T-helper 2 cell treated with Interferon-gamma antibody and Interleukin-4, amounts not matched to agents 100 ng/mL and 5 ng/mL, for 36 hours (primary cell): Measurements from ENCODE around the gene MDFI. TPM values are rescaled to one million over a fixed set of nuclear protein-coding genes. Genes with fewer than 3 reads are reported as not detected.
"Not testable (repeated sequence)": the region's sequence is repeated elsewhere in the genome, so short reads cannot be mapped to it uniquely, and the experiment has no call there.

Experiments
- intact Hi-C: fragments of 100-400 bp; cut with micrococcal nuclease; formaldehyde crosslinking; loops from one replicate; pipeline ENCODE4 v1.15.1; 2023
- total RNA-seq: library from RNA; stranded (reverse); gene quantifications from 2 replicates; pipeline ENCODE4 v1.2.3, GENCODE V29; 2022

Gene MDFI
- total RNA-seq, 1 donor from 2014 or later = not detected

DNA sequence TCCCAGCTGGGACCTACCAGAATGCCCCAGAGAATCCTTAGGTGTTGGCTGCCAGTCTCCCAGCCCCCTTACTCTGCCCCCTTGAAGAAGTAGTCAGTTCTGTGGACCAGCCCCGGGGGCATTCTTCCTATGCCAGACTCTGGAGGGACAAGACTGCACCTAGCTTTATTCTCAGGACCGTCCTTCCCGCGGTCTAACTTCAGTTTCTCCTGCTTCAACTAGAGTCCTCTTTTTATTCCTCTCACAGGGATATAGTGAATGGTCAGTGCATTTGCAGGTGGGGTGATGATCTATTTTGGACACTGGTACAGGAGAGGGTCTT is 35.9 kb upstream of the MDFI start:
- intact Hi-C loops = no loop called here

- intact Hi-C loops = loop anchor here (1.0 kb wide), 2 partner anchors 80 to 173 kb away; no protein-coding TSS in a partner anchor
These were observed 35.2 kb upstream of the MDFI start for GRCh38 chr6:41602864-41603608.

DNA sequence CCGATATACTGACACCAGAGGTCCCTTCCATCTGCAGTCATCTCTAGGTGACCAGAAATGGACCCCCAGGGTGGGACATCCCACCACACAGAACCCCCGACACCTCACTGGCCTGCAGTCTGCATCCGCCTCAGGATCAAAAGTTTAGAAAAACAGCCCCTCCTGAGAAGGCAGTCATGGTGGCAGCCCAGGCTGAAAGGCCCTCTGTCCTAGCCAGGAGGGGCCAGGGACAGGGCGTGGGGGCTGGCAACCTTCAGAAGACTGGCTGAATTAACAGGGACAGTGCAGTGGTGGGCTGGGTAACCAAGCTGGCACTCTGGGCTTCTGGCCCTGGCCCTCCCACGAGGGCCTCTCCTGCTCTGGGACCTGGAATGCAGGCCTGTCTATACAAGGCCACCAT is 34.3 kb upstream of the MDFI start:
- intact Hi-C loops = no loop called here

DNA sequence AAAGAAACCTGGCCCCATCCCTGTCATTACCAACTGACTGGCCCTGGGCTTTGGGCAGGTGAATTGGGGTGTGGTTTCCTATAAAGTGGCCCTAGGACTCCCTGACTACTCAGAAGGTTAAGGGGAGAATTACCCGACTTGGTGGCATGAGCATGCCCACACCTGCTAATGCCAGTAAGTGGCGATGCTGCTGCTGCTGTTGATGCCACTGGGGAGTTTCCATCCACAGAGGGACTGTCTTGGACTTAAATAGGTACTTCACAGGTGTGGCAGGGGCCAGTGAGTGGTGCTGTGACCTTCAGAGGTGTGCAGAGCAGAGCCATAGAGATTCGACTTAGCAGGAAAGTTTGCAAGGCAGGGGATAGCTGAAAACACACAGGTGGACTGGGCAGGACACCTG is 32.6 kb upstream of the MDFI start:
- intact Hi-C loops = no loop called here

DNA sequence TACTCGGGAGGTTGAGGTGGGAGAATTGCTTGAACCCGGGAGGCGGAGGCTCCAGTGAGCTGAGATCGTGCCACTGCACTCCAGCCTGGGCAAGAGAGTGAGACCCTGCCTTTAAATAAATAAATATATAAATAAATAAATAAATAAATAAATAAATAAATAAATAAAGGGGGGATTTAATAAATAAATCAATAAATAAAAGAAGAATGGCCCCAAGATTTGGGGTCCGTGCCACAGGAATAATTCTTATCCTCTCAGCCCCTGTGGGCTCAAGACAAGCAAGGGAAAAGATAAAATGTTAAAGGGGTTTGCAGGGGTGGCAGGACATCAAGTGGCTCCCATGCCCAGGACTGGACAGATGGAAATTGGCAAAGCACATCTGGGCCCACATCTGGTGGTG is 31.2 kb upstream of the MDFI start:
- intact Hi-C loops = no loop called here

DNA sequence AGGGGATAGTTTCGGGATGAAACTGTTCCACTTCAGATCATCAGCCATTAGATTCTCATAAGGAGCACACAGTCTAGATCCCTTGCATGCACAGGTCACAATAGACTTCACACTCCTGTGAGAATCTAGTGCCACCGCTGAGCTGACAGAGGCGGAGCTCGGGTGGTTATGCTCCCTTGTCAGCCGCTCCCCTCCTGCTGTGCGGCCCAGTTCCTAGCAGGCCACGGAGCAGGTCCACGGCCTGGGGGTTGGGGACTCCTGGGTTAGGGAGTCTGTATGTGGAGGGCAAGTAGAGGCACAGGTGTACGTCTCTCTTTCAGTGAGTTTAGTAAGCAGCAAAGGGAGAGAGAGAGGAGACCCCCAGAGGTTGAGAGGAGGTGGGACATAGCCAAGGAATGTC is 30.5 kb upstream of the MDFI start:
- intact Hi-C loops = no loop called here

- intact Hi-C loops = no loop called here
These were observed 29.7 kb upstream of the MDFI start for GRCh38 chr6:41608443-41609151.

DNA sequence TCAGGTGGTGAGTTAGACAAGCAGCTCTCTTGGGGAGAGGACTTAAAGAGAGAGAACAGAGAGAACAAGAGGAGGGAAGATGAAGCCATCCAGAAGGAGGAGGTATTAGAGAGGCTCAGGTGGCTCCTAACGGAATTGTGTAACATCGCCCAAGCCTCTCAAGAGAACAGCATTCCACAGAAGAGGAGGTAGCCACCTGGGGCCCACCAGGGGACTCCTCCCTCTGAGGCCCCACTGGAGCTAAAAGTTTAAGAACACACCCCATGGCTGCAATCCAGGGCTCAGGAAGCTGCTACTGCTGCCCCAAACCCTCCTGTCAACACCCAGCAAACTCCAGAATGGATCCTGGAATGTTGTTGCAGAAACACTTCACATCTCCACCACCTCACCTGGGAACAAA is 23.6 kb upstream of the MDFI start:
- intact Hi-C loops = no loop called here

DNA sequence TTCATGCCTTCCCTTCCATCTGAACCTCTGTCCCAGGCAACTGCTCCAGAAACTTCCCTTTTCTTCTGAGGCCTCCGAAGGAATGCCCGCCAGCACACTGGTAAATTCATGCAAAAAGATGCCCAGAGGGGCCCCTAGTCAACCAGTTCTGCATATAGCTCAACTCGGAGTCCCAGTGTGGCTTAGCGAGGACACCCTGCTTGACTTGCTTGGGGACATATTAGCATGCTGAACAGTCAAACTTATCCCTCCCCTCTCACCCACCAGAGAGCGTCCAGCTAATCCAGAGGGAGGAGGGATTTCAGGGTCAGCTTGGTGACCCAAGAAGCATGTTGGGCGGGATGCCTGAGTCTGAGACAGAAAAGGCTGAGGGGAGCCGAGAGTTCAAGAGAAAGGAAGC is 23.0 kb upstream of the MDFI start:
- intact Hi-C loops = no loop called here

- intact Hi-C loops = no loop called here
These were observed 19.7 kb upstream of the MDFI start for GRCh38 chr6:41618598-41618997.

DNA sequence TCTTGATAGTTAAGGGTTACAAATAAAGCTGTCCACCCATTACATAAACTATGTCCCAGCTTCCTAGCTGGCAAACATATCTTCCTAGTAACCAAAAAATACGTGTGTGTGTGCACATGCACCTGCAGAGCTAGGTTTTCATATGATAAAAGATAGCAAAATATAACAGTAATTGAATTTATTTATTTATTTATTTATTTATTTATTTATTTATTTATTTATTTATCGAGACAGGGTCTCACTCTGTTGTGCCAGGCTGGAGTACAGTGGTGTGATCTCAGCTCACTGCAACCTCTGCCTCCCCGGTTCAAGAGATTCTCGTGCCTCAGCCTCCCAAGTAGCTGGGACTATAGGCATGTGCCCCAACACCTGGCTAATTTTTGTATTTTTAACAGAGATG is 19.1 kb upstream of the MDFI start:
- intact Hi-C loops = not testable (repeated sequence)

DNA sequence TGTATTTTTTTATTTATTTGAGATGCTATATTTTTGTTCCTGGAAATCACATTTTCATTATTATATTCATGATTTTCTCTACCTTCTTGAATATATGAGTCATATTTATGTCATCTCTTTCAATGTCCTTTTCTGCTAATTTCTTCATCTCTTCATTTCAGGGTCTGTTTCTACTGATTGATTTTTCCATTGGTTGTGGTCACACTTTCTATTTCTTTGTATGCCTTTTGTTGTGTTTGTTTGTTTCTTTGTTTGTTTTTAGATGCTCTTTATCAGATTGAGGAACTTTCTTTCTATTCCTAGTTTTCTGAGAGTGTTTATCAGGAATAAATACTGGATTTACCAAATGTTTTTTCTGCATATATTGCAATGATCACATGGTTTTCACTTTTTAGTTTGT is 16.9 kb upstream of the MDFI start:
- intact Hi-C loops = loop anchor here (10.0 kb wide), 1 partner anchor 1133 kb away; no protein-coding TSS in a partner anchor

- intact Hi-C loops = loop anchor here (10.0 kb wide), 1 partner anchor 1133 kb away; no protein-coding TSS in a partner anchor
These were observed 16.5 kb upstream of the MDFI start for GRCh38 chr6:41621802-41622201.

DNA sequence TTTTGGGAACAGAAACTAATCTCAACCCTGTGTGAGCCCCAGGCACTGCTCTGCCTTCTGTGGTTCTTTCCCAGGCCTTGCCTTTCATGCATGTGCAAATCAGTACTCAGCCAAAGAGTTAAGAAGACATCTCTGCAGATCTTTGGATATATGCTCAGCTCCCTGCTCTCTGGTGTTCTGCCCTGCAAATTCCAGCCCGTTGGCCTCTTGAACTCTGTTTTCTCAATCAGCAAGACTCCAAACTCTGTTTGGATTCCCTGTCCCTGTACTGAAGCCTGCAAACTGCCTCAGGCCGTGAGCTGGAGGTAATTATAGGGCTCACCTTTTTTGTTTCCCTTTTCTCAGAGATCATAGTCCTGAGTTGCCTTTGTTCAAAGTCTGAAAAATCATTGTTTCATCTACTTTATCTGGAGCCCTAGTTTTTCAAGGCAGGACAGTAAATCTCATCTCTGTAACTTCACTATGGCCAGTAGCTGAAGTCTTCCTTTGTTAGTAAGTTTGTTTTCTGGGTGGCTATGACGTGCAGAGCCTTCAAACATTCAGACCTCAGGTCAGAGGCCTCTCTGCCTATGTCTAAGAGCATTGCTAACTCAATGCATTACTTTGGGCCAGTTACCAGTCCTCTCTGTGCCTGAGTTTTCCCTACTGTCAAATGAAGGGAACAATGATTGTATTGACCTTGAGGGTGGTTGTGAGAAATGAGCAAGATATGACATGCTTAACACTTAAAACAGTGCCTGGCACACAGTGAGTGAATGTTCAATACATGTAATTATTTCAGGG is 15.9 kb upstream of the MDFI start:
- intact Hi-C loops = loop anchor here (10.0 kb wide), 1 partner anchor 1132 kb away; no protein-coding TSS in a partner anchor

GRCh38 chr6:41623330-41623729 is 14.9 kb upstream of the MDFI start:
- intact Hi-C loops = loop anchor here (10.0 kb wide), 1 partner anchor 1131 kb away; no protein-coding TSS in a partner anchor

DNA sequence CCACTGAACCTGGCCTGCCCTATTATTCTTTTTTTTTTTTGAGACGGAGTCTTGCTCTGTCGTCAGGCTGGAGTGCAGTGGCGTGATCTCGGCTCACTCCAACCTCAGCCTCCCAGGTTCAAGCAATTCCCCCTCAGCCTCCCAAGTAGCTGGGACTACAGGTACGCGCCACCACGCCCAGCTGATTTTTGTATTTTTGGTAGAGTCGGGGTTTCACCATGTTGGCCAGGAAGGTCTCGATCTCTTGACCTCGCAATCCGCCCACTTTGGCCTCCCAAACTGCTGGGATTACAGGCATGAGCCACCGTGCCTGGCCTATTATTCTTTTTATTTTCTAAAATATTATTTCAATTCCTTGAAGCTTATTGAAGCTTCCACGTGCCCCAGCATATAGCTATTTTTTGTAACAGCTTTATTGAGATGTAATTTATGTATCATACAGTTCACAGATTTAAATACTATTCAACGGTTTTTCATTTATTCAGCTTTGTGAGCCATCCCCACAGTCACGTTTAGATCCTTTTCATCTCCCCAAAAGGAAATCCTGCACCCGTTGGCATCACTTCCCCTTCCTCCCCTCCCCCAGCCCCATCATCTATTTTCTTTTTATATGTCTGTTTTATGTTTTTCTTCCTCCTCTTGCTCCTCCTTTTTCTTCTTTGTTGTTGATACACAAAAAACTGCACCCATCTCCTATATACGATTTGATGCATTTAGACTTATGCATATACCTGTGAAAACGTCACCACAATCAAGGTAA is 13.5 kb upstream of the MDFI start:
- intact Hi-C loops = loop anchor here (10.0 kb wide), 1 partner anchor 1130 kb away; no protein-coding TSS in a partner anchor

DNA sequence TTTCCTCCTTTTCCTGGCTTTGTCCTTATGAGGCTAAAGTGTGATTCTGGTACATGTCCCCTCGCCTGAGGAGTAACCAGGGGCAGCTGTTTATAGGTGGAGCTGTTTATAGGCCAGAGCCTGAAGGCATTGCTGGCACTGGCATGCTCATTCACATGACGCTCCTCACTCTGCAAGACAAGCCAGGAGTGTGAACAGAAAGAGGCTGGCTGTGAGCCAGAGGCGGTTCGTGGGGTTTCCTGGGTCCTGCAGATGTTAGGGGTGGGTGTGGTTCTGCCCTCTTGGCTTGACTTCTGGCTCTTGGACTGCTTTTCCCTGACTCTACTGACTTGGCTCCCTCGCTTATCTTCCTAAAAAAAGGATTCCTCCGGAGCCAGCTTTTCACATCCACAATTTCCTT is 12.8 kb upstream of the MDFI start:
- intact Hi-C loops = loop anchor here (10.0 kb wide), 1 partner anchor 1129 kb away; no protein-coding TSS in a partner anchor

- intact Hi-C loops = loop anchor here (10.0 kb wide), 1 partner anchor 1129 kb away; no protein-coding TSS in a partner anchor
These were observed 12.2 kb upstream of the MDFI start for GRCh38 chr6:41626022-41626421.

DNA sequence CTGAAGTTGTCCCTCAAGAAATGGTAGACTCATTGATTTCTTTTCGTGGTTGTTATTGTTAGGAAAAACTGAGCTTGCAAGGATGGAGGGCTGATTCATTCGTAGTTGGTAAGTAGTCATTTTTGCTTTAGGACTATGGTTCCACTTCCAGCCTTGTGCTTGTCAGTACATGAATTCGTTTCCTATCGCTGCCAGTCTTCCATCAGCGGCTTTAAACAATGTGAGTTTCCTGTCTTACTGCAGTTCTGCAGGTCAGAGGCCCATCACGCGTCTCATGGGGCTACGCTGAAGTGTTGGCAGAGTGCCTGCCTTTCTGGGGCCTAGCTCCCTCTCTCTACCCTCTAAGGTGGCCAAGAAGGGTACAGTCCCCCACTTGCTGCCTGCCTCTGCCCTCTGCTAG is 11.4 kb upstream of the MDFI start:
- intact Hi-C loops = loop anchor here (10.0 kb wide), 1 partner anchor 1128 kb away; no protein-coding TSS in a partner anchor

DNA sequence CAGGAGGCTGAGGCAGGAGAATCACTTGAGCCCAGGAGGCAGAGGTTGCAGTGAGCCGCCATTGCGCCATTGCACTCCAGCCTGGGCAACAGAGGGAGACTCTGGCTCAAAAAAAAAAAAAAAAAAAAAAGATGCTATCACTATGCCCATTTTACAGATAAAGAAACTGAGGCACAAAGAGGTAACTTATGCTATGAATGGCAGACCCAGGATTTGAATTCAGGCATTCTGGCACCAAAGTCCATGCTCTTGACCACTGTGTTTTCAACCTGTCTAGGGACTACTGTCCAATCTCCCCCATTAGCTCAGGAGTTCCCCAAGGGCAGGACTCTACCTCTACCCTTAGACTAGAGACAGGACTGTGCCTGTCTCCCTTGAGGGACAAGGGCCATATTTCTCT is 9.1 kb upstream of the MDFI start:
- intact Hi-C loops = loop anchor here (10.0 kb wide), 1 partner anchor 1126 kb away; no protein-coding TSS in a partner anchor

DNA sequence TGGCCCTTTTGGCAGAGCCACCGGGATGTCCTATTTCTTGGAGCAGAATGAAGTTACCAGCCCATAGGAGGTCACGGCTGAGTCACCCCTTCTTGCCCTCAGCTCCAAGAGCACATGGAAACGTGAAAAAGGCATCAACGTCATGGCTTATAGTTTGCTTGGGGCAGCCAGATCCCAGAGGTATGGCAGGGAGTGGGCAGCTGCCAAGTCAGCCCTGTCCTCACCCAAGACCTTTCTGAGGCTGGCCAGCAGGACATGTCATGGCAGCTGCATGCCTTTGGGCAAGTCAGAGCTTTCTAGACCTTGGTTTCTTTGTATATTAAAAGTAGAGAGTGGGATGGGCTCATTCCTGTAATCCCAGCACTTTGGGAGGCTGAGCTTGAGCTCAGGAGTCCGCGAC is 8.2 kb upstream of the MDFI start:
- intact Hi-C loops = no loop called here
